Ovary (tissue), 9 donors: Measurements from ENCODE around the gene RECK. TPM values are rescaled to one million over a fixed set of nuclear protein-coding genes. Genes with fewer than 3 reads are reported as not detected.

Experiments
- DNase-seq, 5 donors: peaks; one replicate each; pipeline ENCODE4 v3.0.0-alpha.2; 2019 to 2020
- H3K27ac ChIP-seq, 2 donors: fragments of 200-600 bp; one replicate each; pipeline versions ENCODE4 v1.5.1 to v1.8.0; 2019 to 2022
- H3K27me3 ChIP-seq: fragments of 200-600 bp; one replicate; pipeline ENCODE4 v1.8.0; 2022
- H3K36me3 ChIP-seq: fragments of 200-600 bp; sonication (generic); one replicate; pipeline ENCODE4 v1.5.1; 2019
- H3K4me1 ChIP-seq: one replicate; pipeline ENCODE4 v1.8.1; 2013; ENCODE audit warnings: mild to moderate bottlenecking, moderate library complexity; ENCODE audit not compliant: insufficient read depth
- H3K4me3 ChIP-seq: fragments of 200-600 bp; sonication (generic); one replicate; pipeline ENCODE4 v1.5.1; 2017
- H3K9me3 ChIP-seq, 2 donors: fragments of 200-600 bp in 1 of 2; sonication (generic) in 1 of 2; one replicate each; pipeline versions ENCODE4 v1.5.1 to v1.8.1; 2013 to 2019; ENCODE audit warnings: mild to moderate bottlenecking in 1 of 2, moderate library complexity in 1 of 2
- CTCF ChIP-seq, 3 donors: fragments of 450-650 bp in 2 of 3; fragments of 200-600 bp in 1 of 3; IDR thresholded peaks; one replicate each; pipeline versions ENCODE4 v1.5.1 to v1.8.0; 2016 to 2022; ENCODE audit warnings: antibody characterized with exemption in 3 of 3, mild to moderate bottlenecking in 1 of 3
- EP300 ChIP-seq: sonication (generic); formaldehyde crosslinking; IDR thresholded peaks from one replicate; pipeline ENCODE4 v1.6.1; 2017; ENCODE audit warnings: antibody characterized with exemption
- POLR2A ChIP-seq: fragments of 450-650 bp; IDR thresholded peaks from one replicate; pipeline ENCODE4 v1.6.1; 2017; ENCODE audit warnings: antibody characterized with exemption, mild to moderate bottlenecking, moderate library complexity
- WGBS, 3 donors: extraction: QIAGEN DNeasy Blood & Tissue Kit in 1 of 3; methylation state at CpG; one replicate each; pipeline versions ENCODE4 v1.1.5 to v1.1.7; 2013 to 2017; 5-methylcytosine and 5-hydroxymethylcytosine counted together
- intact Hi-C, 4 donors: fragments of 100-400 bp; cut with DNase I; formaldehyde crosslinking; loops; one replicate each; pipeline versions ENCODE4 v1.11.0 to v1.15.1; 2022 to 2023
- polyA plus RNA-seq, 2 donors: library from polyadenylated mRNA; stranded (reverse); fragments of 200-250 nt in 1 of 2; fragments of 350-450 nt in 1 of 2; fragmentation: Illumina TruSeq in 1 of 2; extraction: RNeasy Lipid Tissue Mini Kit (QIAGEN cat#74804) in 1 of 2; gene quantifications; one replicate each; pipeline ENCODE4 v1.2.3, GENCODE V29; 2013 to 2014
- total RNA-seq, 7 donors: library from RNA; depleted of rRNA in 2 of 7; stranded (reverse); fragments of >200 nt in 2 of 7; fragmentation: NEBNext Ultra II Directional in 3 of 7; extraction: Animal tissue kit (Norgen Biotek cat#: 25700) in 3 of 7; gene quantifications; one replicate each; pipeline versions ENCODE4 v1.1.0 to v1.2.4, GENCODE V29; 2016 to 2023
- donor health status: DM: no; HTN: no; CAD: no; lungs with moderate emphysema.
- donor health status: DM: no; HTN: no; CAD: no.
- donor health status: Bipolar disorder and iron deficiency.
- donor health status: DM: yes; HTN: yes; CAD: no.
- donor health status: DM: no; HTN: no; CAD: no.
- donor health status: DM: yes; HTN: yes; CAD: no.

RECK gene
- total and polyA plus RNA-seq, 9 donors, result 10.7 to 24.2 (median 16.8) TPM

- H3K36me3 ChIP-seq, result no peaks in the 10 kb centered on the region
These were observed 3.0 kb downstream of the RECK start for GRCh38 chr9:36039696-36040095.

GRCh38 chr9:36040271-36040925 lies 3.7 kb downstream of the RECK start:
- WGBS, 3 donors, result 85 to 97% (median 87%) methylated on average over 1 of the region's 1 CpG
- Histone ChIP-seq H3K4me3 (no peak overlapping the region), H3K27me3 (no peaks in the 10 kb centered on the region), H3K4me1 (peaks cover 5% of the 10 kb centered on the region), H3K36me3 (no peaks in the 10 kb centered on the region), H3K9me3 (no peaks in the 10 kb centered on the region), H3K27ac (no peak overlapping the region)
- no peak for TF ChIP-seq EP300
- TF ChIP-seq CTCF (IDR thresholded peaks at IDR 0.05), result no peak
- DNase-seq, result no peak
- intact Hi-C loops, result no loop called here

More at GRCh38 chr9:36039696-36040095, 3.0 kb downstream of the RECK start:
- 65 to 80% (median 72%) methylated on average over 1 of the region's 1 CpG for WGBS, 3 donors
- Histone ChIP-seq H3K4me1 (peaks cover 5% of the 10 kb centered on the region), H3K9me3 (no peaks in the 10 kb centered on the region), H3K27me3 (no peaks in the 10 kb centered on the region), H3K27ac (no peak overlapping the region), H3K4me3 (no peak overlapping the region)
- intact Hi-C loops, result no loop called here
- TF ChIP-seq EP300 (no peak), CTCF (IDR thresholded peaks at IDR 0.05) (no peak), POLR2A (no peak)
- no peak for DNase-seq

GRCh38 chr9:36041506-36041905 lies 4.8 kb downstream of the RECK start:
- WGBS, 3 donors, result 33 to 43% (median 34%) methylated on average over 1 of the region's 1 CpG
- H3K4me1 ChIP-seq, result peaks cover 4% of the 10 kb centered on the region
- no peak overlapping the region for H3K27ac ChIP-seq

GRCh38 chr9:36045610-36046009 lies 8.9 kb downstream of the RECK start:
- DNase-seq, result no peak
- H3K27ac ChIP-seq, result no peak overlapping the region
- no peaks in the 10 kb centered on the region for H3K27me3 ChIP-seq
- no peak overlapping the region for H3K4me3 ChIP-seq
- intact Hi-C loops, result no loop called here
- H3K4me1 ChIP-seq, result peaks cover 4% of the 10 kb centered on the region
- no peaks in the 10 kb centered on the region for H3K9me3 ChIP-seq
- 12 to 17% (median 15%) methylated on average over 2 of the region's 2 CpGs for WGBS, 3 donors
- no peaks in the 10 kb centered on the region for H3K36me3 ChIP-seq
- TF ChIP-seq EP300 (no peak), CTCF (IDR thresholded peaks at IDR 0.05) (no peak), POLR2A (no peak)

More at GRCh38 chr9:36041506-36041905, 4.8 kb downstream of the RECK start:
- DNase-seq, result no peak
- H3K9me3 ChIP-seq, result no peaks in the 10 kb centered on the region
- H3K36me3 ChIP-seq, result no peaks in the 10 kb centered on the region
- intact Hi-C loops, result no loop called here
- no peak overlapping the region for H3K4me3 ChIP-seq
- TF ChIP-seq POLR2A, result no peak
- TF ChIP-seq EP300, result no peak
- no peak for TF ChIP-seq CTCF (IDR thresholded peaks at IDR 0.05)
- no peaks in the 10 kb centered on the region for H3K27me3 ChIP-seq
